IMR-90 (cell line): ENCODE results near the gene ZDHHC12. TPM values are rescaled to one million over a fixed set of nuclear protein-coding genes. Genes with fewer than 3 reads are reported as not detected.

ENCODE experiments used
- ATAC-seq: fragments of 200-7000 bp; cut with Tn5 transposase; 2 replicates; pipeline ENCODE4 v1.9.1; 2020; ENCODE audit warnings: low read depth, mild to moderate bottlenecking, moderate library complexity
- BruUV-seq: library from RNA; stranded (reverse); fragments of 400-500 nt; replicated peaks from 2 replicates; lab custom pipeline; 2021; lab: Mats Ljungman, UMichigan
- CTCF ChIA-PET: fragments of 300-600 bp; formaldehyde crosslinking; extraction: SDS; loops from one replicate; lab custom pipeline; 2021; ENCODE audit warnings: antibody characterized with exemption; lab: Yijun Ruan, JAX
- POLR2A ChIA-PET: fragments of 300-600 bp; sonication (Branson Sonifier 250); formaldehyde crosslinking; loops from one replicate; lab custom pipeline; 2022; ENCODE audit warnings: antibody characterized with exemption; ENCODE audit not compliant: unreplicated experiment; lab: Charles Lee
- DNase-seq: peaks from one replicate; pipeline ENCODE4 v3.0.0; 2013
- H2AFZ ChIP-seq: replicated peaks from 2 replicates; pipeline ENCODE3; 2013; ENCODE audit warnings: low read length, mild to moderate bottlenecking; ENCODE audit not compliant: poor library complexity
- H2AK5ac ChIP-seq: 2 replicates; pipeline ENCODE4 v1.6.1; 2013; ENCODE audit warnings: low read depth, low read length, inconsistent platforms
- H2AK9ac ChIP-seq: replicated peaks from 2 replicates; pipeline ENCODE3; 2013; ENCODE audit warnings: mild to moderate bottlenecking, low read depth, low read length, moderate library complexity; ENCODE audit not compliant: poor library complexity
- H2BK120ac ChIP-seq: 2 replicates; pipeline ENCODE4 v1.6.1; 2013; ENCODE audit warnings: low read depth, low read length, inconsistent platforms
- H2BK15ac ChIP-seq: 3 replicates; pipeline ENCODE4 v1.6.1; 2013; ENCODE audit warnings: low read depth, low read length, inconsistent platforms
- H2BK20ac ChIP-seq: 2 replicates; pipeline ENCODE4 v1.6.1; 2013; ENCODE audit warnings: low read depth, mild to moderate bottlenecking, inconsistent platforms, low read length, moderate library complexity
- H2BK5ac ChIP-seq: 2 replicates; pipeline ENCODE4 v1.6.1; 2013; ENCODE audit warnings: mild to moderate bottlenecking, low read depth, low read length, inconsistent platforms; ENCODE audit not compliant: poor library complexity, severe bottlenecking
- H3K14ac ChIP-seq: replicated peaks from 2 replicates; pipeline ENCODE4 v1.6.1; 2013; ENCODE audit warnings: low read depth, low read length, inconsistent platforms
- H3K18ac ChIP-seq: 2 replicates; pipeline ENCODE4 v1.6.1; 2013; ENCODE audit warnings: low read depth, low read length, control low read depth
- H3K23ac ChIP-seq: 2 replicates; pipeline ENCODE4 v1.6.1; 2013; ENCODE audit warnings: low read depth, low read length, inconsistent platforms
- H3K27ac ChIP-seq: 2 replicates; pipeline ENCODE4 v1.5.1; 2013; ENCODE audit warnings: mild to moderate bottlenecking, control low read depth, low read length; ENCODE audit not compliant: insufficient read depth
- H3K27me3 ChIP-seq: 2 replicates; pipeline ENCODE4 v1.6.1; 2013; ENCODE audit warnings: low read length; ENCODE audit not compliant: control insufficient read depth, insufficient read depth
- H3K36me3 ChIP-seq: 2 replicates; pipeline ENCODE4 v1.6.1; 2013; ENCODE audit warnings: low read length, mixed read lengths; ENCODE audit not compliant: control insufficient read depth, insufficient read depth
- H3K4ac ChIP-seq: 2 replicates; pipeline ENCODE4 v1.6.1; 2013; ENCODE audit warnings: low read depth, low read length, inconsistent platforms
- H3K4me1 ChIP-seq: 2 replicates; pipeline ENCODE4 v1.6.1; 2013; ENCODE audit warnings: low read length, mixed read lengths; ENCODE audit not compliant: control insufficient read depth, insufficient read depth
- H3K4me2 ChIP-seq: 2 replicates; pipeline ENCODE4 v1.6.1; 2013; ENCODE audit warnings: low read depth, mild to moderate bottlenecking, control low read depth, low read length, moderate library complexity
- H3K4me3 ChIP-seq: 2 replicates; pipeline ENCODE4 v1.5.1; 2013; ENCODE audit warnings: low read depth, mild to moderate bottlenecking, control low read depth, low read length, moderate library complexity; ENCODE audit not compliant: insufficient read depth
- H3K56ac ChIP-seq: 2 replicates; pipeline ENCODE4 v1.6.1; 2013; ENCODE audit warnings: low read length, inconsistent platforms; ENCODE audit not compliant: insufficient read depth; ENCODE audit errors: extremely low read depth
- H3K79me1 ChIP-seq, 2 experiments: 2 replicates each; pipeline ENCODE4 v1.6.1; 2013; ENCODE audit warnings: low read length in 2 of 2, inconsistent platforms in 1 of 2, low read depth in 1 of 2
- H3K9ac ChIP-seq: 2 replicates; pipeline ENCODE4 v1.6.1; 2013; ENCODE audit warnings: low read depth, low read length, control low read depth
- H3K9me1 ChIP-seq: 2 replicates; pipeline ENCODE4 v1.6.1; 2013; ENCODE audit warnings: low read length, inconsistent platforms; ENCODE audit not compliant: insufficient read depth
- H3K9me3 ChIP-seq: 2 replicates; pipeline ENCODE4 v1.6.1; 2013; ENCODE audit warnings: low read length; ENCODE audit not compliant: control insufficient read depth, insufficient read depth
- H4K20me1 ChIP-seq: 2 replicates; pipeline ENCODE4 v1.6.1; 2013; ENCODE audit warnings: low read length, inconsistent platforms; ENCODE audit not compliant: insufficient read depth
- H4K5ac ChIP-seq: 2 replicates; pipeline ENCODE4 v1.6.1; 2013; ENCODE audit warnings: mild to moderate bottlenecking, low read depth, low read length, control low read depth
- H4K8ac ChIP-seq, 2 experiments: 2 replicates each; pipeline ENCODE4 v1.6.1; 2013; ENCODE audit warnings: low read depth in 2 of 2, low read length in 2 of 2, control low read depth in 1 of 2, inconsistent platforms in 1 of 2
- H4K91ac ChIP-seq: 2 replicates; pipeline ENCODE4 v1.6.1; 2013; ENCODE audit warnings: low read depth, low read length, inconsistent platforms; ENCODE audit not compliant: insufficient read depth
- CHD1 ChIP-seq: IDR thresholded peaks from 2 replicates; pipeline ENCODE4 v1.6.1; 2012; ENCODE audit warnings: low read depth, low read length, improper control_type of control experiment
- CTCF ChIP-seq: conservative IDR thresholded peaks from 2 replicates; pipeline ENCODE4 v1.5.1; 2012; ENCODE audit warnings: mild to moderate bottlenecking, low read depth, low read length, improper control_type of control experiment
- FOS ChIP-seq: fragments of 150-350 bp; IDR thresholded peaks from 2 replicates; pipeline ENCODE4 v1.6.1; 2016; ENCODE audit warnings: low read depth, low read length
- MAFK ChIP-seq: IDR thresholded peaks from 2 replicates; pipeline ENCODE4 v1.6.1; 2012; ENCODE audit warnings: low read depth, low read length, improper control_type of control experiment
- MAZ ChIP-seq: IDR thresholded peaks from 2 replicates; pipeline ENCODE4 v1.6.1; 2012; ENCODE audit warnings: low read depth, mild to moderate bottlenecking, low read length, improper control_type of control experiment, moderate library complexity, borderline replicate concordance
- MXI1 ChIP-seq: IDR thresholded peaks from 2 replicates; pipeline ENCODE4 v1.6.1; 2012; ENCODE audit warnings: low read depth, mild to moderate bottlenecking, low read length, moderate library complexity, borderline replicate concordance
- POLR2A ChIP-seq: IDR thresholded peaks from 2 replicates; pipeline ENCODE4 v1.6.1; 2012; ENCODE audit warnings: mild to moderate bottlenecking, low read depth, low read length
- WGBS, 2 experiments: methylation state at CpG; one replicate each; pipeline versions ENCODE4 v1.1.5 to v1.1.7; 2013; ENCODE audit warnings: missing lambda C conversion rate in 2 of 2; ENCODE audit not compliant: insufficient read length in 1 of 2; ENCODE audit errors: extremely low coverage in 2 of 2; 5-methylcytosine and 5-hydroxymethylcytosine counted together
- dilution Hi-C: fragments of 300-500 bp; cut with HindIII; formaldehyde crosslinking; loops from one replicate; pipeline ENCODE4 v1.14.3; 2018; ENCODE audit warnings: low sequenced_read_pairs; ENCODE audit not compliant: unreplicated experiment
- in situ Hi-C: fragments of 300-500 bp; cut with MboI; formaldehyde crosslinking; loops from 3 replicates; pipeline ENCODE4 v1.14.3; 2019; ENCODE audit warnings: low sequenced_read_pairs, inconsistent platforms, mixed read lengths
- intact Hi-C: fragments of 100-400 bp; cut with micrococcal nuclease; formaldehyde crosslinking; loops from 2 replicates; pipeline ENCODE4 v1.10.0; 2022
- polyA plus RNA-seq, 3 experiments: library from polyadenylated mRNA; depleted of rRNA; stranded (reverse); fragments of >200 nt; gene quantifications; 2 replicates each; pipeline ENCODE4 v1.2.3, GENCODE V29; 2012; ENCODE audit warnings: low replicate concordance in 1 of 3
- total RNA-seq: library from RNA; depleted of rRNA; stranded (reverse); fragments of >200 nt; gene quantifications from 2 replicates; pipeline ENCODE4 v1.2.3, GENCODE V29; 2012

ZDHHC12 gene
- total and polyA plus RNA-seq, 2 of the 4 experiments (the other 2 are of a cell fraction), result 16.7 to 60.7 TPM

DNA sequence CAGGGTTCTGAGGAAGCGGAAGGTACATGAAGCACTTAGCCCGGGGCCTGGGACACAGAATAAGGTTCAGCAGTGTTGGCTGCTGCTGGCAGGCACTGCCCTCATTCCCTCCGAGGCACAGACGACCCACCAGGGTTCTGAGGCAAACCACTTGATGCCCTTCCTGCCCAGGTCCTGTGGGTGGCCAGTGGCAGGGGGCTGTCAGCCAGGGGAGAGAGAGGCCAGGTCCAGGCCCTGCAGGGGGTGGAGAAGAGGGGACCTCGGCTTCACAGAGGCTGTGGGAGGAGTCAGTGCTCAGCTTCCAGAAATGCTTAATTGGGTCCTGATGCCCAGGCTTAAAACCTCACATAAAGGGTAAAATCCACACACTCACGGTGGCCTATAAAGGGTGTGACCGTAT, 4.4 kb upstream of the ZDHHC12 start:
- WGBS, 2 experiments, result 92% methylated on average over 2 of the region's 7 CpGs; no CpG with 5 or more reads in 1 of the 2 experiments

More for the DNA sequence above, 4.4 kb upstream of the ZDHHC12 start:
- Histone ChIP-seq H3K27ac (no peak overlapping the region), H3K4me1 (peaks cover 4% of the 10 kb centered on the region), H2BK120ac (no peak overlapping the region), H4K5ac (no peak overlapping the region), H2AK9ac (no peak overlapping the region), H3K4me2 (no peak overlapping the region), H3K4me3 (no peak overlapping the region), H3K9ac (no peak overlapping the region), H3K14ac (no peak overlapping the region), H3K56ac (no peak overlapping the region), H2AFZ (no peak overlapping the region), H3K79me1 (peaks cover 3 to 12% of the 10 kb centered on the region in 2 experiments), H4K8ac (no peak overlapping the region), H3K23ac (no peak overlapping the region), H3K18ac (no peak overlapping the region), H3K27me3 (no peaks in the 10 kb centered on the region), H2BK15ac (no peak overlapping the region), H3K36me3 (peaks cover 13% of the 10 kb centered on the region), H2BK20ac (no peak overlapping the region), H2AK5ac (no peak overlapping the region), H2BK5ac (no peak overlapping the region), H3K9me3 (no peaks in the 10 kb centered on the region), H3K4ac (no peak overlapping the region), H4K91ac (no peak overlapping the region), H4K20me1 (no peaks in the 10 kb centered on the region; the same call in 1 of the 2 replicates), H3K9me1 (peaks cover 12% of the 10 kb centered on the region)
- no peak for ATAC-seq
- ChIA-PET POLR2A (no interaction called here), CTCF (interaction anchor here (0.7 kb wide), 1 partner anchor 90 kb away, joined by 3 read pairs; no protein-coding TSS in a partner anchor)
- BruUV-seq, result no TSS peak
- DNase-seq, result no peak
- TF ChIP-seq POLR2A (no peak), MAFK (no peak), CHD1 (no peak), MAZ (no peak), MXI1 (no peak), CTCF (no peak), FOS (no peak)
- intact Hi-C loops, result no loop called here
- dilution Hi-C loops, result no loop called here
- in situ Hi-C loops, result no loop called here
